ENCODE measurements around the gene CELF4.
A peak's percentile ranks its signal among the peaks of the same experiment; 100 is the strongest.

Gene CELF4

DNA sequence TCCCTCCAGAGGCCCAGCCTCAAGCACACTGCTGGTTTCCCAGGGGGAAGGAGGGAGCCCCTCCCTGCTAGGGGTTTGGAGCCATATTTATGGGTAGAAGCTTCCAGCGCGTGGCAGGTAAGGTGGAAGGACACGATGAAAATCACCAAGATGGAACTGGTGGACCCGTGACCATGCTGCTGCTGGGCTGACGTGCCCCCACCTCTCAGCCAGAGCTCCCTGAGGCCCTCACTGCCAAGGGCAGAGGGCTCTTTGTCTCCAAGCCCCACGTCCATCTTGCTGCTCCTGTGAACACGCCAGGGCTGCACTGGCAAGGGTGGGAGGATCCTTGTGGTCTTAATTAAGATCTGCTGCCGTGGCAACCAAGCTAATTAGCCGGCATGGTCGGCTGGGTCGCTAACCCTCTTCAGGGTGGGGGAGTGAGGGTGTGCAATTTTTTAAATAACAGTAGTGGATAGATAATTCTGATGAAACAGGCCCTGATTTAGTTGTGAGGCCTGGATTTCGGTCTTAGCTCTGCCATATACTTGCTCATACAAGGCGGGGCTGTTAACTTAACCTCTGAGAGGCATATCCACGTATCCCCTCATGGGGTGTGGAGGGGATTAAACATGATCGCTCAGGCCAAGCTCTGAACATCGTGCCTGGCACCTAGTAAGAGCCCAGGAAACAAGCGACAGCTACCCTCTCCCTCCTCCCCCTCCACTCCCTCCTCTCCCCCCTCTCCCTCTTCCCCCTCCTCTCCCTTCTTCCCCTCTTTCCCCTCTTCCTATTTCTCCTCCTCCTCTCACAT is 232.8 kb downstream of the CELF4 start:
- TF ChIP-seq, protein P1, sequence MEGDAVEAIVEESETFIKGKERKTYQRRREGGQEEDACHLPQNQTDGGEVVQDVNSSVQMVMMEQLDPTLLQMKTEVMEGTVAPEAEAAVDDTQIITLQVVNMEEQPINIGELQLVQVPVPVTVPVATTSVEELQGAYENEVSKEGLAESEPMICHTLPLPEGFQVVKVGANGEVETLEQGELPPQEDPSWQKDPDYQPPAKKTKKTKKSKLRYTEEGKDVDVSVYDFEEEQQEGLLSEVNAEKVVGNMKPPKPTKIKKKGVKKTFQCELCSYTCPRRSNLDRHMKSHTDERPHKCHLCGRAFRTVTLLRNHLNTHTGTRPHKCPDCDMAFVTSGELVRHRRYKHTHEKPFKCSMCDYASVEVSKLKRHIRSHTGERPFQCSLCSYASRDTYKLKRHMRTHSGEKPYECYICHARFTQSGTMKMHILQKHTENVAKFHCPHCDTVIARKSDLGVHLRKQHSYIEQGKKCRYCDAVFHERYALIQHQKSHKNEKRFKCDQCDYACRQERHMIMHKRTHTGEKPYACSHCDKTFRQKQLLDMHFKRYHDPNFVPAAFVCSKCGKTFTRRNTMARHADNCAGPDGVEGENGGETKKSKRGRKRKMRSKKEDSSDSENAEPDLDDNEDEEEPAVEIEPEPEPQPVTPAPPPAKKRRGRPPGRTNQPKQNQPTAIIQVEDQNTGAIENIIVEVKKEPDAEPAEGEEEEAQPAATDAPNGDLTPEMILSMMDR (conservative IDR thresholded peaks at IDR 0.05) = no peak
- no peak overlapping the region for H3K27ac ChIP-seq

DNA sequence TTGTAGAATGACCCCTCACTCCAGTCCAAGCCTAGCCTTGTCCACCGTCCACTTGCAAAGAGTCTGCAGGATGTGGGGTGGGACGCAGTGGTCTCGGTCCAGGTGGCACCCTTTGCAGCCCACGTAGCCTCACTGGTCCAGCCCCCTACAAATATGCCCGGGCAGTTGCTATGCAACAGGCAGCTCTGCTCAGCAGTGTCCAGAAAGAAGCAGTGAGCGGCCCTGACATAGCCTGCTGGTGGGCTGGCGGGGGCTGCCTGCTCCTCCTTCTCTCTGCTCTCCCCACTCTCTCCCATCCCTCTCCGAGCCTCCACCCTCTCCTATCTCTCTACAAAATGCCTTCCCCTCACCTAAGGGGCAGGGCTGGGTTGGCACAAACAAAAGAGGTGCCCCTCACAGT is 233.4 kb downstream of the CELF4 start:
- no peak overlapping the region for H3K27ac ChIP-seq
- TF ChIP-seq, protein P1 (conservative IDR thresholded peaks at IDR 0.05) = no peak

DNA sequence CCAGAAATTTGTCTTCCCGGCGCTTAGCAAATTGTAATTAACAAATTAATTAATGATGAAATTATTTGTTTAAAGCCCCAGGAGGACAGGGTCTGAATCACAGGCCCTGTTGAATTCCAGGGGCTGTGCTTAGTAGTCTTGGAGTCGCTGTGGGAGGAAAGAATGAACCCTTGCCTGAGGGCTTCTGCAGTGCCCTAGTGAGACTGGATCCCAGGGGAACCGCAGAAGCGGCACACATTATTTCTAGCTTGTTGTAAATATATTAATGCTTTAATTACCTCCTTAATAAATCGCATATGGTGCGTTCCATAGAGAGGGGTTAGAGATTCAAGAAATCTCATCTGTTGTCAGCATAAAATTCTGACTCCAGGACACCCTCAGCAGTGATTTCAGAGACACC is 235.4 kb downstream of the CELF4 start:
- TF ChIP-seq, protein P1 (conservative IDR thresholded peaks at IDR 0.05) = no peak
- no peak overlapping the region for H3K27ac ChIP-seq

DNA sequence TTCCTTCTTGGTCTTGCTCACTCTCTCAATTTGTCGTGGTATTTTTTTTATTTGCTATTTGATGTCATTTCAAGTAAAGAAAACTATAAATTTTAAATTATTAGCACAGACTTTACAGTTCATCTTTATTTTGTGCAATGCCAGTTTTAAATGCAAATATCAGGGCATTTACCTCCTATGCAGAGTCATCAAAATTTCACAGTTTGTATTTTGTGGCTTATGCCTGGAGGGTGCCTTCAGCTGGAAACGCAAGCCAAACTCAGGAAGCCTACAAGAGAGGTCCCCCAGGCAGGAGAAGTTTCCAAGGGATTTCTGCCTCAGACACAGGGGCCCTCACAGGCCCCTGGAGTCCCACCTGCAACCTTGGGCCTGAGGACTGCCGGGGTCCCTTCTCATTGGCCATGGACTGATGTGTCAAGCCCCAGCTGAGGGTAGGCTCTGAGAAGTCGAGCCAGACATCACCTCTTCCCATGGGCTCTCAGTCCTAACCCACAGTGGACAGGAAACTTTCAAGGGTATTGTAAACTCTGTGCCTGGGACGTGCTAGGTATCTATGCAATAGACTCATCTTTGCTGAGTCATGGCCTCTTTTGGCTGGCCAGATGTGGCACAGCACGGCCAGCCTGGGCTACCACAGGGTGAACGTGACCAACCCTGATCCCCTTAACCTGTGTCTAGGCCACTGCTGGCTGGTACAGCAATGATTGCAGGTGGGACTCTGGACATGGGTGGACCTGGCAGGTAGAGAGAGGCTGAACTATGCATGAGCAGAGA is 236.5 kb downstream of the CELF4 start:
- TF ChIP-seq, protein P1 (conservative IDR thresholded peaks at IDR 0.05) = no peak
- no peak overlapping the region for H3K27ac ChIP-seq

DNA sequence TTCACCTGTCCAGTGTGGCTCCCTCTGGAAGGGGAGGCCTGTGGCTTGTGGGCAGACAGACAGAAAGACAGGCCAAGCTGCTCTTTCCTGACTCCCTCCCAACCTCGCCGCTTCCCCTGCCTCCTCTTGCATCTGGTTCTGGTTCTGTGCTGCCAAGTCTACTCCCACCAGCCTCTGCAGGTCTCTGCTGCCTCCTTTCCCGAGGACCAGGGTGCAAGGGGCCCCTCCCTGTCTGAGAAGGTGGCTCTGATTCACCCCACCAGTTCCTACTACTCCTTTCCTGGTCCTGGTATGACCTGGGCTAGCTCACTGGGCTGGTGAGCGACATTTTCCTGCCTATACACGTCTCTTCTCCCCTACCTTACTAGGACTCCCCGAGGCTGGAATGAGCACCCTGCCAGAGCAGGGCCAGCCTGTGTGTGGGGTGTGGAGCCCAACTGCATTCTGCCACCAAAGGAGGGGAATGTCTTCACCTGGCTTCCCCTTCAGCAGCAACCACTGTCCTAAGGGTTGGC is 238.5 kb downstream of the CELF4 start:
- H3K27ac ChIP-seq = no peak overlapping the region
- TF ChIP-seq, protein P1 (conservative IDR thresholded peaks at IDR 0.05) = no peak

DNA sequence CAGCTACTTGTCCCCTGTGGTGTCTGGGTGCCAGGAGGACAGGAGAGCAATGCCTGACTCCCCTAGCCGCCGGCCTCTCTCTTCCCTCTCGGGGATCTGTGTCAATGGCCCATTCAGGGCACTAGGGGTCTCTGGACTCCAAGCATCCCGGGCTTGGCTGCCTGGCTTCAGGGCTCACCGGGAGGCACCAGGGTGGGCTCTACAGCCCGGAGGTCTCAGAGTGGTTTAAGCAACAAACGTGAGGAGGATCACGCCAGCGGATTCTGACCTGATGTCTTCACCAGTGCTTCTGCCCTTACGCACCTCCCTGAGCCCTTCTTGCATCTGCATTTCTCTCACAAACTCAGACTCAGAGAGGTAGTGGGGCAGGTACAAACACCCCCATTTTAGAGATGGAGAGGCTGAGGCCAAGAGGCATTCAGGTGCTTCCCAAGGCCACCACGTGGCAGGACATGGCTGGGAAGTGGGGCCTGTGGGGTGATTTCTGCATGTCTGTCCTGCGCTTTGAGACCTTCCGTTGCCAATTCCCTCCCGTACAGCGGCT is 243.0 kb downstream of the CELF4 start:
- H3K27ac ChIP-seq = no peak overlapping the region
- TF ChIP-seq, protein P1 (conservative IDR thresholded peaks at IDR 0.05) = peak; percentile 82
